HG02763 (cell line): ENCODE results near the gene PERP.
"Not testable (repeated sequence)": the region's sequence is repeated elsewhere in the genome, so short reads cannot be mapped to it uniquely, and the experiment has no call there.

ENCODE experiments used
- ATAC-seq: cut with Tn5 transposase; IDR thresholded peaks from one replicate; pipeline ENCODE4 v1.9.1; 2021; ENCODE audit warnings: mild to moderate bottlenecking, moderate library complexity; ENCODE audit not compliant: unreplicated experiment

PERP gene

DNA sequence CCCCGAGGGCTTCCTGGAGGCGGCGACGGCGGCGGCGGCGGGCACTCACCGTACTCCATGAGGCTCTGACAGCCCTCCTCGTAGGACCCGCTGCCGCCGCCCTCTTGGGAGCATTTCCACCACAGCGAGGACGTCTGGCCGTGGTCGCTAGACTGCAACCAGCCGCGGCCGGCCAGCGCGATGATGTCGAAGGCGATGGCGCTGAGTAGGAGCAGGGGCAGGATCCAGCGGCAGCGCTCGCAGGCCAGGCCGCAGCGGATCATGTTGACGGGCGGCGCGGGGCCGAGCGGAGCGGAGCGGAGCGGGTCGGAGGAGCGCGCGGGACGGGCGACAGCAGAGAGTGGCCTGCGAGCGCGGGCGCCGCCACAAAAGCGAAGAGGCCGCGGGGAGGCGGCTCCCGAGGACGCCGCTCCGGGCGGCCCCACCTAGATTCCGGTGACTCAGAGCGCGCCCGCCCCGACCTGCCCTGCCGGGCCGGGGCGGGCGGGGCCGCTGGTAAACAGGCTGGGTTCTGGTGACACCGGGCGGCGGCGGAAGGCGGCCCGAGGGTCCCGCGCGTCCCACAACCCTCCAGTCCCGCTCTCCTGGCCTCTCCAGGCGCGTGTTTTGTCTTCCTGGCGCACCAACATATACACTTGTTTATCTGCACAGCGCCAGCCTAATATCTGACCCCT lies at the start of gene PERP:
Gene PERP, minus strand, starts transcription at position 342 of the 674 bp plus-strand sequence. Its CDS starts 79 bp downstream, at position 263.
- peak; percentile 69 for ATAC-seq

DNA sequence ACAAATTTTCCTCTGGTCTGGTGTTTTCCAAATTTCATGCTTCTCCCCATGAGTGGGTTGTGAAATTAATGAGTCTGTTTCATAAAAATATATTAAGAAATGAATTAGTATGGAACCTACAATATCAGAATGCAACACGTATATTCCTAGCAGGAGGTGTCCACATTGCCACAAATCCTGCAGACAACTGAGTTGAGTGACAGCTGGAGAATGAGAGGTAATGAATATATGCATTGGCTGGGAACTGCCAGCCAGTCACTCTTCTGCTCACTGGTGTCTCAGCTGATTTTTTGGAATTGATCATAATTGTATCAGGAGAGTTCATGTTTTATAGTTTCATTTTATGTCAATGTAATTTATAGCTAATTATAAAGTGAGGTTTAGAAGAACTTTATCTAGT lies 48.2 kb upstream of the PERP start:
- no peak for ATAC-seq

DNA sequence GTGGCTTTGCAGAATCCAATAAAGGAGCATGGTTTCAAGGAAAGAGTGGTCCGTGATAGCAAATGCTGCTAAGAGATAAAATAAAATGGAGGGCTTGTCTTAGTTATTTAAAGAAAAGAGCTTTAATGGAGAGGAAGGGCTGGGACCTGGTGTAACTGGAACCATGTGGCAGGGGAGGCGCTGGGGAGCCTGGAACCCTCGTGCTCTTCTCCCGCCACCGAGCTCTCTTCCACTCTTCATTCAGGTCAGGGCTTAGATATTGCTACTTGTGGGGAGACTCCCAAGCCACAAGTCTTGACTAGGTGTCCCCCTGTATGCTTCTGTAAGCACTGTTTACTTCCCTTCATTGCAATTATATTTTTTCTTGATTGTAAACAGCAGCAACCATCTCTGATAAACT lies 39.3 kb upstream of the PERP start:
- ATAC-seq = no peak

DNA sequence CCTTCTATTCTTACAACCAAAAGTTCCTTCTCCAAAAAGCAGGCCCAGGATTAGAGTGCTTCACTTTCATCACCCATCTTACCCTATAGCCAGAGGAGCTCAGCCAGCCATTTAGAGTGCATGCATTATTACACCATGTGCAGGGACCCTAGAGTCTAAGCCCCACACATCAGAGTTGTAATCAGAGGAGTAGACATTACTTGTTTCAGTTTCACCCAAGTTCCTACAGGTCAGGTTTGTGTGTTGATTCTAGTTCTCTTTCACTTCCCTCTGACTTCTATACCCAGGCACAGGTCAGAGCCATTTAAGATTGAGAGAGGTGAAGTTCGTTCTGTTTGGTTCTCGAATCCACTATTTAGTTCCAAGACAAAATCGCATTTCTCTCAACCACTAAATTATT lies 38.2 kb upstream of the PERP start:
- no peak for ATAC-seq

DNA sequence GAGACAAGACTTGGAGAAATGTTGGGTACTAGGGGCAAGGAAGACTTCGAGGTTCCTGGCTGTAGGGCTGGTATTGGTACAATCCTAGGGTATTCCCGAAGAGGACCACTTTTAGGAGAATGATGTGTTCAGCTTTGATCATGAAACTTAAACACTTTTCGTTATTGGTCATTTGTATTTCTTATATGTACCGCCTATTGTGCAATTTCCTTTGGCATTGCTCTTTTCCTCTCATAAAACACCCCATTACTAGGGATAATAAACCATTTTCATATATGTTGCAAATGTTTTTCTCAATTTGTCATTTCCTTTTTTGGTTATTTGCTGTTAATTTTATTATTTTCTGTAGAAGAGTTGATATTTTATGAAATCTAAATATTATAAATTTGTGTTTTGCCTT lies 35.6 kb upstream of the PERP start:
- ATAC-seq = no peak

DNA sequence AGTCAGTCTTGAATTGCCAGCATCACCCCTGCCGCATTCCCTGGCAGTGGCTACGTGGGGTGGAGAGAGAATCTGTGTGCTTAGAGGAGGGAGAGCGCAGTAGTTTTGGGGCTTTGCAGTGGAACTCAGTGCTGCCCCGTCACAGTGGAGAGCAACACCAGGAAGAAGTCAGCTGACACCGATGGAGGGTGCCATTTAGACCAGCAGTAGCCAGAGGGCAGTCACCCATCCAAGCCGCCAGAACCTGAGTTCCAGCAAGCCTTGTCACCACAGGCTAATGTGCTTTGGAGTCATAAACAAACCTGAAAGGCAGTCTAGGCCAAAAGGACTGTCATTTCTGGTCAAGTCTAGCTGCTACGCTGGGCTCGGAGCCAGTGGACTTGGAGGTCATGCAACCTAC lies 22.0 kb upstream of the PERP start:
- ATAC-seq = no peak

DNA sequence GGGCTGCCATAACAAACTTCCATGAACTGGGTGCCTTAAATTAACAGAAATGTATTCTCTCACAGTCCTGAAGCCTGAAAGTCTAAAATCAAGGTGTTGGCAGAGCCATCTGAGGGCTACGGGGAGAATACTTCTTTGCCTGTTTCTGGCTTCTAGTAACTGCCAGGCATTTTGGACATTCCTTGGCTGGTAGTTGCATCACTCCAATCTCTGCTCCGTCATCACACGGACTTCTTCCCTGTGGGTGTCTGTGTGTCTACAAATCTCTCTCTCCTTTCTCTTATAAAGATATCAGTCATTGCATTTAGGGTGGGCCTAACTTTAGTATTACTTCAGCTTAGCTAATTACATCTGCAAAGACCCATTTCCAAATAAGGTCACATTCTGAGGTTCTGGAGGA lies 20.9 kb upstream of the PERP start:
- no peak for ATAC-seq

DNA sequence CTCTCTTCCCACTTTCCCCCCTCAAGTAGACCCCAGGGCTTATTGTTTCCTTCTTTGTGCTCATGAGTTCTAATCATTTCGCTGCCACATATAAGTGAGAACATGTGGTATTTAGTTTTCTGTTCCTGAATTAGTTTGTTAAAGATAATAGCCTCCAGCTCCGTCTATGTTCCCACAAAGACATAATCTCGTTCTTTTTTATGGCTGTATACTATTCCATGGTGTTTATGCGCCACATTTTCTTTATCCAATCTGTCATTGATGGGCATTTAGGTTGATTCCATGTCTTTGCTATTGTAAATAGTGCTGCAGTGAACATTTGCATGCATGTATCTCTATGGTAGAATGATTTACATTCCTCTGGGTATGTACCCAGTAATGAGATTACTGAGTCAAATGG lies 16.9 kb upstream of the PERP start:
- no peak for ATAC-seq

DNA sequence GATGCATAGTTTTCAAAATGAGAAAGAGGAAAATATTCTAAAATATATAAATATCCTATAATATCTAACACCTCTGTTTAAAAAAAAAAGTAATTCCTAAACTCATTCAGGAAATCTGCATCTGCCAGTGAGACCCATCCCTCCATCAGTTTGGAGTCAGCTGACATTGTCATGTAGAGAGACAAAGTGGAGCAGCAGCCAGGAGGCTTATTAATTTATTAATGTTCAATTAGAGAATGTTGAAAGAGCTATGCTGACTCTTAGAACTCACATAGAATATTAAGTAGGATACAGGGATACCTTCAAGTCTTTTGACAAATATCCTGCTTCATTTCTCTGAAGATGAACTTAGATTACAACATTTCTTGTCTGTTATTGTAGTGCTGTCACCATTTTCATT lies 12.8 kb upstream of the PERP start:
- ATAC-seq = no peak

DNA sequence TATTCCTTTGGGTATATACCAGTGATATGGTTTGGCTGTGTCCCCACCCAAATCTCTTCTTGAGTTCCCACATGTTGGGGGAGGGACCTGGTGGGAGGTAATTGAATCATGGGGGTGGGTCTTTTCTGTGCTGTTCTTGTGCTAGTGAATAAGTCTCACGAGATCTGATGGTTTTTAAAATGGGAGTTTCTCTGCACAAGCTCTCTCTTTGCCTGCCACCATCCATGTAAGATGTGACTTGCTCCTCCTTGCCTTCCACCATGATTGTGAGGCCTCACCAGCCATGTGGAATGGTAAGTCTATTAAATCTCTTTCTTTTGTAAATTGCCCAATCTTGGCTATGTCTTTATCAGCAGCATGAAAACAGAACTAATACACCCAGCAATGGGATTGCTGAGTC lies 12.0 kb upstream of the PERP start:
- ATAC-seq = not testable (repeated sequence)

DNA sequence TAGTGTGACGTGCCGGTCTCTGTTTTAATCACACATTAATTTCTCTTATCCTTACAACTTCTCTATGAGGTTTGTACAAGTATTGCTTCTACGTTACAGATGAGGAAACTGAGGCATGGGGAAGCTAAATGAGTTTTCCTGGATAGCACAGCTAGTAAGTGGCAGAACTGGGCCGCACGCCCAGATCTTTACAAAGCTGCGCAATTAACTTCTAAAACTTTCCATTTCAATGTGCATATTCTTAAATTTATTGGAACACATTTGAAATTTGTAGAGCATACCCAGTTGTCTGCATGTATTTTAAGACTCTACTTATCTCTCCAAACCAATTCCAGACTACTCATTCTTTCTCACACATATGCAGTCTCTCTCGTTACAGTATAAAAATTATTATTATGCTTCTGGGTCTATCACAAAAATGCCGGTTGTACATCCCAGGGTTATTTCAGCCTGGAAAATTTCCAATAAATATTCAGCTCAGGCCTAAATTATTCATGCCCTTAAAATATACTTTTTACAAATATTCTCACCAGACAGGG lies 10.2 kb upstream of the PERP start:
- ATAC-seq = no peak

DNA sequence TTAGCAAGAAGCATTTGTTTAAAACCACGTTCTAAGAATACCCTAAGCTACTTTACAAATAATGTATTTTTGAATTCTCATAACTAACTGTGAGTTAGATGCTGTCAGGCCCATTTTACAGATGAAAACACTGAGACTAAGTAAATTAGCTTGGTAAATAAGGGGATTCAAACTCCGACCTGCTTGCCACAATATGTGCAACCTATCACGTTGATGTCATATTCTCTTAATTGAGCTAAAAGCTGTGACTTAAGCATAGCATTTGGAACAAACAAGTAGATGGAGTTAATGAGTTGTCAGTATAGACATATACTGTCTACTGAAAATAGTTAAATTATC lies 9.4 kb upstream of the PERP start:
- ATAC-seq = no peak

DNA sequence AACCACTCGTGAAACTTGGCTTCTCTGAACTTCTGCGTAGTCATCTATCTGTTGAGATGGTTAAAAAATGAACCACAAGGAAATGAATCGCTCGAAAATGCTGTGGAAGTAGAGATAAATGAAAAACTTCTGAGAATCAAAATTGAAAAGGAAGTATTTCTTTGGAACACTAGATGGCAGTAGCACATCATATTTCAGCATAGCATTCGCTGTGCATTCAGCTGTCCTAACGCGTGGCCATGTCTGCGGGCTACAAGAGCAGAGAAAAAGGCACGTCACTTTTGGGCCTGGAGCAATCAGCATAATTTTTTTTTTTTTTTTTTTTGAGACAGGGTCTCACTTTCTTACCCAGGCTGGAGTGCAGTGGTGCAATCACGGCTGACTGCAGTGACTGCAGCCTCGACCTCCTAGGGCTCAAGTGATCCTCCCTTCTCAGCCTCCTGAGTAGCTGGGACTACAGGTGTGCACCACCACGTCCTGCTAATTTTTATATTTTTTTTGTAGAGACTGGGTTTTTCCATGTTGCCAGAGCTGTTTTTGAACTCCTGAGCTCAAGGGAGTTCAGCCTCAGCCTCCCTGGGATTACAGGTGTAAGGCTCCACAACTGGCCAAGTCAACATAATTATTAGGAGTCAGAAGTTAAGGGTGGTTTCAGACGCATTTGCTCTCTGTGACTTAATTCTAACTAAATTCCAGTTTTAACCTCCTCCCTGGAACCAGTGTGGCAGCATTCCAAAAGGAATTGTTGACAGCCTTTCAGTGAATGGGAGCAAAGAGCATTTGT lies 8.8 kb upstream of the PERP start:
- ATAC-seq = no peak

DNA sequence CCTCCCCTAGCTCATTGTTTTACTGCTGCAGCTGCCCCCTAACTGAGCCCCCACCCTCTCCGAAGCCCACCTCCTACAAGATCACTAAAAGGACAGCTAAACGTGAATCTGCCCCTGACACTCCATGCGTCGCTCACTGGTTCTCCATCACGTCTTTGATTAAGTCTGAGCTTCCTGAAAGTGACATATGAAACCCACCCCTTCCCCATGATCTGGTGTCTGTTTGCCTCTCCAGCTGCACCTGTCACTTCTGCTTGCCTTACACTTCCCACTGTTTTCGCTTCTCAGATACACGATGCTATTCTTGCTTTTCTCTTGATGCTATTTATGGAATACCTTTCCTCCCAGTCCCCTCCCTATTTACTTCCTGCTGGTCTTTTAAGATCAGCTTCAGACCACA lies 8.0 kb upstream of the PERP start:
- no peak for ATAC-seq

DNA sequence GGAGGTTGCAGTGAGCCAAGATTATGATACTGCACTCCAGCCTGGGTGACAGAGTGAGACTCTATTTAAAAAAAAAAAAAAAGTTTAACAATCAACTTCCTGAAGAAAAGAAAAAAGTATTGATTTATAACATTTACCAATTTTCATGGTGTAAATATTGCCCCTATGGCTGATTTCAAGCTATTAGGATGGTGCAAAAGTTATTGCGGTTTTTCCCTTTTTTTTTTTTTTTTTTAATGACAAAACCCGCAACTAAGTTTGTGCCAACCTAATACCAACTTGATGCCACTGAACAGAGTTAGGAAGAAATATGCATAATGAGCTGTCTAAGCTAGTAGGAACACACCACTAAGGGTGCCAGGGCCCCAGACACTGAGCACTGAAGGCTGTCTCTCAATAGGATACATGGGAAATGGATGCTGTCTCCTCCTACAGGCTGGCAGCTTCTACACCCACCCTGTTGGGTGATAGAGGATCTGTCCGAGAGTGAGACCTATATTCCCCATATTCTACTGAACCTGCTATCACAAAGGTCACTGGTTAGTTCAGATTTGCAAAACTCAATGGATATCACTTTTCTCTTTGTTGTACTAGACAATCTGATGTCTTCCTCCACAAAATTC lies 6.5 kb upstream of the PERP start:
- no peak for ATAC-seq

DNA sequence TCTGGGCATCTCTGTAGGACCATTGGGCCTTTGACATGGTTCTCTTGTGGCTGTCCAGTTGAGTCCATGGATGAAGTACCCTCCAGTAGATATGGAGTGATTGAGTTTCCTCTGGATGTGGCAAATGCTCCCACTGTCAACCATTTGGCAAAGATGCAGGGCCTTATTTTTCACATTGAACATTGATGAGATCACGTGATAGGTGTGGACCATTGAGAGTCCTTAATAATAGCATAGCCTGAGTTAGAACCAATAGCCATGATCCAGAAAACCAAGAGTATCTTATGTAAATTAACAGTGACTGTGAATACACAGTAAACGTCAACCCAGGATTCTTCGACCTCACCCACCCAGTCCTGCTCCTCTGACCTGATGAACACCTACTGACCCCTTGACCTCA lies 3.0 kb upstream of the PERP start:
- no peak for ATAC-seq

DNA sequence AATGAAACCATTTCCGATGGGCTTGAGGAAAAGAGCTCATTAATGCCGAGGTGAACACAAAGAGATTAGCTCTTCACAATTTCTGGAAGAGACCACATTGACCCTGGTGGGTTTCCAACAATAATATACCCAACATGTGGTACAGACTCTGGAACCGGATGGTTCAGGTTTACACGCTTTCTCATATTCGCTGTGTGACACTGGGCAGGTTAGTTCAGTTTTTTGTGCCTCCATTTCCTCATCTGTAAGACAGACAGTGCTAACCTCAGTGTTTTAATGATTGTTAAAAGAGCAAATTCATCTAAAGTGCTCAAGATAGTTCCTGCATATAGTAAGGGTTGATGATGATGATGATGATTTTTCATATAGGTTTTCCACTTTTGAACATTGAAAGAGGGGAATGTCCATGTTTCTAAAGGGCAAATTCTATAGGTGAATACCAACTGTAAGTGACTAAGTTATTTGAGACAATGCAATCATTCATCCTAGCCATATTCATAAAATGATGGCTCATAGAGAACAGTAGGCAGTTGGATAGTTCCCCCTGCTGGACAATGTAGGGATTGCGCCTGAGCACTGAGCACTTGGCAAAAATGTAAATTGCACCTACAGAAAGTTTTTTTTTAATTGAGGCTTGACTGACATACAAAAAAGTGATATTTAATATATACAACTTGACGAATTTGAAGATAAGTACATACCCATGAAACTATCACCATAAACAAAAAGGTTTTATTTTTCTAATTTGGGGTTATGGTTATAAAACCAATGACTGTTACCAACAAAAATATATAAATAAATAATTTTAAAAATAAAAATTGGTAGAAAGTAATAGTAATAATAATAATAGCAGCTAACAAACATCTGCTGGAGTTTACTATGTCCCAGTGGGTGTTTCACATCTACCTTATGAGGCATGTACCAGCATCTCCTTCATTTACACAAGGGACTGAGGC lies 2.1 kb upstream of the PERP start:
- ATAC-seq = no peak

DNA sequence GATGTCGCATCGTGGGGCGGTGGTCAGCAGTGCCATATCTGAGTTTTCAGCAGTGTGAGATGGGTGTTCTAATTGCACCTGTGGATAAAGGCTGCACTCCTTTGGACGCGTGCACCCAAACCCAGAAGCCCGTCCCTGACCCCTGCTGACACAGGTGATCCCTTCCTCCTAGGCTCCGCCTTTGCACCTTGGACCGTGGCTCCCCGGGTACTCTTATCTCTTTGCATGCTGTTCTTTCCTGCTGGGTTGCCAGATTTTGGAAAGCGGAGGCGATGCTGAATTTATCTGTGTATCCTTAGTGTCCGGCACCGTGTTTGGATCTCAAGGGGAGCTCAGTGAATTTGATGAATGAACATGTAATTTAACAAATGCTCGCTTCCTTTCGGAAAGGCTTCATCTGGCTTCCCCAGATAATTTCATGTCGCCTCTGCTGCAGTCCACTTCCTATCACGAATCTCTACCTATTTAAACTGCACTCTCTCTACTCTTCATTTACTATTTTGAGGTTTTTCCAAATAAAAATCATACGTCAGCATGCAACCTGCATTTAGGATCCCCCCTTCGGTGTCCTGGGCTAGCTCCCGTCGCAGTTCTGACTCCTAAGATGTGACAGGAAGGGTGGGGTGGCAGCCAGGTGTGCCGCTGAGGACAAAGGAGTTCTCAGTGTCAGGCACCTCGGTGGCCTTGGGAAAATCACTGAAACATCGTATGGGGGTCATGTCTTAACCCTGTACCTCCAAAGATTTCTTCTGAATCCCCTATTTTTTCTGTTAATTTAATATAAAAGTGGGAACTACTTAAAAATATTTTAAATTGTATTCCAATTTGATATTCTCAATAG lies 753 bp upstream of the PERP start:
- peak; percentile 23 for ATAC-seq

DNA sequence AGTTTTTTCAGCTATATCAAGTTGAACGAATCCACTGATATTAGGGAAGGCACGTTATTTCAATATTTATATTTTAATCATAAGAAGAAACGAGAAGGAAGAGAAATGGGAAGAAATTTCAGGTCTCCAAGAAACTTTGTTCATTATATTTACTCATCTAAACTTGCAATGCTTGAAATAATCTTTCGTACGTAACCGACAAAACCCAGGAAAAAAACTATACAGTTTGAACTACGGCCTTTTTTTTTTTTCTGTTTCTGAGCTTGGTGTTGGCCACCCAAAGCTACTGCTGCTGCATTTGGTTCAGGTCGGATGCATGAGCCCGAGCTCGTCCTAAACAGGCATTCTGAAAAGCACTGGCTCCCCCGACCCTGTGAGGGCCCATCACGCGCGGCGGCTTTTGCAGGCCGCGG lies 548 bp downstream of the PERP start:
- ATAC-seq = no peak
